Dermis lymphatic vessel endothelial cell (primary cell): Measurements from ENCODE around the gene NOX4. TPM values are rescaled to one million over a fixed set of nuclear protein-coding genes. Genes with fewer than 3 reads are reported as not detected.

ENCODE experiments used
- total RNA-seq: library from RNA; depleted of rRNA; stranded (reverse); fragments of >200 nt; gene quantifications from 2 replicates; pipeline ENCODE4 v1.2.1, GENCODE V29; 2014

The NOX4 gene
- 76.3 and 113 TPM in 2 replicates for total RNA-seq

DNA sequence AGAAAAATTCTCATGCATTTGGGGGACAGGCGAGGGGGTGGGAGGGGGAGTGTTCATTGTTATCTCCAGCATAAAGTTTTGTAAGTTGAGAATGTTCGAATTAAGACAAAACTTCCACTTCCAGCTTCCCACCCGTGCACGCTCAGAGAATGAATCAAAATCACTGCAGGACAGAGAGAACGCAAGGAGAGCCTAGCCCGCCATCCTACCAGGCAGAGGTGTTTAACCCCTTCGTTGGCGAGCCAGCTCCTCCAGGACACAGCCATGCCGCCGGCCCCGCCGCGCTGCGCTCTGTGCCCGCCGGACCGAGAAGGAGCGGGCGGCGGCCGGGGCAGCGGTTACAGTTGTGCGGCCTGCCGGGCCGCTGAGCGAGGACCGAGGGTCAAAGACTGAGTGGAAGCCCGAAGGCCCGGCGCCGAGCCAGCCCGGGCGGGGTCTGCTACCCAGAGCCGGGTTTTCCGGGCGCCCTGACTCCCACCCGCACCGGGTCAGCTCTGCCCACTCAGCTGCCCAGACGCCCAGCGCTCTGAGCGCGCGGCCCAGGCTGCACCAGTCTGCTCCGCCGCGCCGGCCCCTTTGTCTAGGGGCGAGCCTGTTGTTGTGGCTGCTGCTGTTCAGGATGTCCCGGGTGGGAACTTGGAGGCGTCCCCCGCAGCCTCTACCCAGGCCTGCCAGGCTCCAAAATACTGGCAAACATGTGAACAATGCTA is at the start of gene NOX4:
Gene NOX4 (minus strand): TSS at position 395 of the 710 bp plus-strand sequence. CDS start 129 bp downstream, at position 266.

Other genes starting within 250 kb of the NOX4 start
- not detected in 2 replicates for gene TRIM77, start 218.9 kb upstream of the NOX4 start, total RNA-seq